BJ (cell line): ENCODE data around the gene TSPAN11. TPM values are rescaled to one million over a fixed set of nuclear protein-coding genes. Genes with fewer than 3 reads are reported as not detected.
"Not testable (repeated sequence)": the region's sequence is repeated elsewhere in the genome, so short reads cannot be mapped to it uniquely, and the experiment has no call there.

ENCODE experiments used
- CTCF ChIA-PET: fragments of 350-600 bp; formaldehyde crosslinking; extraction: SDS; loops from one replicate; lab custom pipeline; 2021; ENCODE audit warnings: antibody characterized with exemption, inconsistent platforms; lab: Yijun Ruan, JAX
- POLR2A ChIA-PET: fragments of 300-600 bp; sonication (Branson Sonifier 250); formaldehyde crosslinking; extraction: SDS; loops from one replicate; lab custom pipeline; 2021; ENCODE audit warnings: antibody characterized with exemption; lab: Charles Lee
- DNase-seq: peaks from one replicate; pipeline ENCODE4 v3.0.0-alpha.2; 2011; ENCODE audit warnings: low read depth
- H3K27me3 ChIP-seq: 2 replicates; pipeline ENCODE4 v1.6.0; 2011; ENCODE audit warnings: low read length; ENCODE audit not compliant: control insufficient read depth, insufficient read depth
- H3K36me3 ChIP-seq: 2 replicates; pipeline ENCODE4 v1.5.1; 2011; ENCODE audit warnings: low read length; ENCODE audit not compliant: control insufficient read depth, insufficient read depth
- H3K4me3 ChIP-seq: 2 replicates; pipeline ENCODE4 v1.5.1; 2011; ENCODE audit warnings: low read depth, mild to moderate bottlenecking, control low read depth, low read length
- CTCF ChIP-seq: IDR thresholded peaks from 2 replicates; pipeline ENCODE4 v1.5.1; 2011; ENCODE audit warnings: low read depth, mild to moderate bottlenecking, control low read depth, inconsistent platforms, low read length, moderate library complexity; ENCODE audit not compliant: insufficient read depth
- polyA plus RNA-seq: library from polyadenylated mRNA; depleted of rRNA; stranded (reverse); fragments of >200 nt; gene quantifications from 2 replicates; pipeline ENCODE4 v1.2.3, GENCODE V29; 2011

Gene TSPAN11
- polyA plus RNA-seq, 1 experiment, result 0.64 TPM

GRCh38 chr12:31011746-31012566, 85.4 kb downstream of the TSPAN11 start:
- no peaks in the 10 kb centered on the region; the same call in 1 of the 2 replicates for H3K27me3 ChIP-seq

GRCh38 chr12:31012567-31012891, 86.0 kb downstream of the TSPAN11 start:
- CTCF ChIA-PET, result interaction anchor here (1.0 to 4.2 kb wide), 3 partner anchors 10 to 165 kb away, joined by 3 to 15 read pairs (median 11); no protein-coding TSS in a partner anchor
- H3K4me3 ChIP-seq, H3K27me3 ChIP-seq, POLR2A ChIA-PET, DNase-seq, H3K36me3 ChIP-seq: not testable (repeated sequence)

More at GRCh38 chr12:31011746-31012566, 85.4 kb downstream of the TSPAN11 start:
- Histone ChIP-seq H3K4me3 (no peak overlapping the region), H3K36me3 (no peaks in the 10 kb centered on the region)
- no peak for DNase-seq
- POLR2A ChIA-PET, result no interaction called here
- TF ChIP-seq CTCF, result 0 out of 2 replicates have a peak, but pooled peaks have one; percentile 23
- CTCF ChIA-PET, result interaction anchor here (0.7 to 4.2 kb wide), 7 partner anchors 11 to 182 kb away, joined by 3 to 15 read pairs (median 4); no protein-coding TSS in a partner anchor

- ChIA-PET CTCF (no interaction called here), POLR2A (interaction anchor here (0.6 kb wide), 1 partner anchor 19 kb away, joined by 10 read pairs; no protein-coding TSS in a partner anchor)
- no peak for DNase-seq
- H3K4me3 ChIP-seq, result no peak overlapping the region
- no peak for TF ChIP-seq CTCF
- no peaks in the 10 kb centered on the region; the same call in 1 of the 2 replicates for H3K27me3 ChIP-seq
- no peaks in the 10 kb centered on the region for H3K36me3 ChIP-seq
Observed at GRCh38 chr12:31015215-31015614, 88.7 kb downstream of the TSPAN11 start.

GRCh38 chr12:31016057-31016456, 89.5 kb downstream of the TSPAN11 start:
- POLR2A ChIA-PET, result no interaction called here
- CTCF ChIA-PET, result interaction anchor here (0.6 kb wide), 1 partner anchor 1659 kb away, joined by 3 read pairs; no protein-coding TSS in a partner anchor
- Histone ChIP-seq H3K27me3 (no peaks in the 10 kb centered on the region; the same call in 1 of the 2 replicates), H3K4me3 (no peak overlapping the region), H3K36me3 (no peaks in the 10 kb centered on the region)
- DNase-seq, result no peak
- TF ChIP-seq CTCF, result no peak

- DNase-seq, result no peak
- TF ChIP-seq CTCF, result no peak
- H3K4me3 ChIP-seq, result no peak overlapping the region
- no peaks in the 10 kb centered on the region for H3K36me3 ChIP-seq
- CTCF ChIA-PET, result no interaction called here
- H3K27me3 ChIP-seq, result no peaks in the 10 kb centered on the region; the same call in 1 of the 2 replicates
- POLR2A ChIA-PET, result no interaction called here
Observed at GRCh38 chr12:31017535-31017934, 91.0 kb downstream of the TSPAN11 start.
